Peyer's patch (tissue), 4 donors: ENCODE data around the gene VCL.

Experiments
- CTCF ChIP-seq, 6 experiments: fragments of 450-650 bp in 4 of 6; fragments of 200-600 bp in 2 of 6; sonication (generic) in 1 of 6; IDR thresholded peaks; one replicate each; pipeline ENCODE4 v1.5.1; 2017 to 2019; ENCODE audit warnings: antibody characterized with exemption in 6 of 6, mild to moderate bottlenecking in 3 of 6, moderate library complexity in 1 of 6
- POLR2A ChIP-seq, 2 donors: fragments of 450-650 bp; IDR thresholded peaks; one replicate each; pipeline ENCODE4 v1.5.1; 2017; ENCODE audit warnings: antibody characterized with exemption in 2 of 2, mild to moderate bottlenecking in 2 of 2, moderate library complexity in 2 of 2

GRCh38 chr10:74111799-74112198 lies 113.9 kb downstream of the VCL start:
- TF ChIP-seq POLR2A (IDR thresholded peaks at IDR 0.05) (no peak), CTCF (IDR thresholded peaks at IDR 0.05) (no peak)
